CD4-positive, alpha-beta T cell treated with Interleukin-17A for 4 hours (primary cell): ENCODE results near the gene SAAL1.

Source experiments
- DNase-seq: peaks from one replicate; pipeline ENCODE4 v3.0.0-alpha.2; 2020; ENCODE audit warnings: mixed read lengths

Gene SAAL1

GRCh38 chr11:18081551-18081950 lies 24.3 kb downstream of the SAAL1 start:
- no peak for DNase-seq

- DNase-seq: no peak
Observed at GRCh38 chr11:18080451-18080850, 25.4 kb downstream of the SAAL1 start.

GRCh38 chr11:18078909-18079308 lies 27.0 kb downstream of the SAAL1 start:
- no peak for DNase-seq

- no peak for DNase-seq
Observed at GRCh38 chr11:18075444-18075843, 30.4 kb downstream of the SAAL1 start.

- DNase-seq: no peak
Observed at GRCh38 chr11:18071098-18071705, 34.7 kb downstream of the SAAL1 start.

- DNase-seq: no peak
Observed at GRCh38 chr11:18067372-18067771, 38.5 kb downstream of the SAAL1 start.

- no peak for DNase-seq
Observed at GRCh38 chr11:18066626-18067025, 39.3 kb downstream of the SAAL1 start.

GRCh38 chr11:18065572-18065971 lies 40.3 kb downstream of the SAAL1 start:
- no peak for DNase-seq

GRCh38 chr11:18064450-18065054 lies 41.3 kb downstream of the SAAL1 start:
- DNase-seq: no peak

- DNase-seq: no peak
Observed at GRCh38 chr11:18063862-18064434, 41.9 kb downstream of the SAAL1 start.

GRCh38 chr11:18063125-18063524 lies 42.8 kb downstream of the SAAL1 start:
- no peak for DNase-seq

- DNase-seq: no peak
Observed at GRCh38 chr11:18061351-18061750, 44.5 kb downstream of the SAAL1 start.

GRCh38 chr11:18056561-18057181 lies 49.2 kb downstream of the SAAL1 start:
- DNase-seq: no peak

GRCh38 chr11:18054511-18055103 lies 51.3 kb downstream of the SAAL1 start:
- no peak for DNase-seq

- DNase-seq: no peak
Observed at GRCh38 chr11:18050848-18051247, 55.0 kb downstream of the SAAL1 start.

- DNase-seq: no peak
Observed at GRCh38 chr11:18046116-18046777, 59.6 kb downstream of the SAAL1 start, which contains the start of gene TPH1. TPH1 (minus strand) TSS chr11:18046269; CDS start chr11:18040762, 5,507 bp downstream.

GRCh38 chr11:18036456-18036855 lies 69.4 kb downstream of the SAAL1 start:
- DNase-seq: no peak
